ENCODE results near the gene C16orf74. TPM values are rescaled to one million over a fixed set of nuclear protein-coding genes. Genes with fewer than 3 reads are reported as not detected.
A peak's percentile ranks its signal among the peaks of the same experiment; 100 is the strongest.

The C16orf74 gene
- total RNA-seq, 4 donors from 2014 or later = 1.3 TPM; not detected in 3

DNA sequence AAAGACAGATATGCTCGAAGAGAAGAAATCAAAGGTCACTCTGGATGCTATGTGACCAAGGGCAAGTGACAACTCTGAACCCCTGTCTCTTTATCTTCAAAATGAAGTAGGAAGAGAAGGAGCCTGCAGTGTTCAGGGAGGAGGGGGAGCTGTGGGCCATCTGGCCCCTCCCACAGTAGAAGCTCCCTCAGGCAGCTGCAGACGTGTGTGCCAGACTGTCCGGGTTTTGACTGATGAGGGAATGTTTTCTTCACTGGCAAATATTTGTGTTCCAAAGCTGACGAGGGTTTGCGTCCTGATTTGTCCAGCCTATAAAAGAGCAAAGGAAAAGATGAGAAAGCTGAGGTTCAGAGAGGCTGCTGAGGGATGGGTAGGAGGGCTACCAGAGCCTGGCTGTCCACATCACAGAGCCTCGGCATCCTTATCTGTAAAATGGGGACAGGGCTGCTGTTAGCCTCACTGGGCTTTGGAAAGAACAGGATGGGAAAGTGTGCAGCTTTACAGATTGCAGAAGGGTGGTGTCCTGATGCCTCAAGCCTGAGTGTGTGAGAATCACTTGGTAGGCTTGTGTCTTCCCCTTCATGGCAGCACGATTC, 60.3 kb downstream of the C16orf74 start:
- no peak for ATAC-seq
- TF ChIP-seq, protein P1, sequence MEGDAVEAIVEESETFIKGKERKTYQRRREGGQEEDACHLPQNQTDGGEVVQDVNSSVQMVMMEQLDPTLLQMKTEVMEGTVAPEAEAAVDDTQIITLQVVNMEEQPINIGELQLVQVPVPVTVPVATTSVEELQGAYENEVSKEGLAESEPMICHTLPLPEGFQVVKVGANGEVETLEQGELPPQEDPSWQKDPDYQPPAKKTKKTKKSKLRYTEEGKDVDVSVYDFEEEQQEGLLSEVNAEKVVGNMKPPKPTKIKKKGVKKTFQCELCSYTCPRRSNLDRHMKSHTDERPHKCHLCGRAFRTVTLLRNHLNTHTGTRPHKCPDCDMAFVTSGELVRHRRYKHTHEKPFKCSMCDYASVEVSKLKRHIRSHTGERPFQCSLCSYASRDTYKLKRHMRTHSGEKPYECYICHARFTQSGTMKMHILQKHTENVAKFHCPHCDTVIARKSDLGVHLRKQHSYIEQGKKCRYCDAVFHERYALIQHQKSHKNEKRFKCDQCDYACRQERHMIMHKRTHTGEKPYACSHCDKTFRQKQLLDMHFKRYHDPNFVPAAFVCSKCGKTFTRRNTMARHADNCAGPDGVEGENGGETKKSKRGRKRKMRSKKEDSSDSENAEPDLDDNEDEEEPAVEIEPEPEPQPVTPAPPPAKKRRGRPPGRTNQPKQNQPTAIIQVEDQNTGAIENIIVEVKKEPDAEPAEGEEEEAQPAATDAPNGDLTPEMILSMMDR (IDR thresholded peaks at IDR 0.05 in 4 of 5, conservative IDR thresholded peaks at IDR 0.05 in 1 of 5) = no peak
- no peak for TF ChIP-seq POLR2A (IDR thresholded peaks at IDR 0.05)
- intact Hi-C loops (cut with DNase I; ENCODE audit: low total_unique reads) = no loop called here
- DNase-seq = no peak
- H3K36me3 ChIP-seq = no peaks in the 10 kb centered on the region
- H3K4me3 ChIP-seq = no peak overlapping the region
- H3K27ac ChIP-seq = no peak overlapping the region
- H3K9me3 ChIP-seq = no peaks in the 10 kb centered on the region
- peaks cover 3 to 5% of the 10 kb centered on the region in 2 donors for H3K4me1 ChIP-seq
- H3K27me3 ChIP-seq = no peaks in the 10 kb centered on the region
- in situ Hi-C loops (cut with MboI; ENCODE audit: low sequenced_read_pairs in 4 of 4) = no loop called here

DNA sequence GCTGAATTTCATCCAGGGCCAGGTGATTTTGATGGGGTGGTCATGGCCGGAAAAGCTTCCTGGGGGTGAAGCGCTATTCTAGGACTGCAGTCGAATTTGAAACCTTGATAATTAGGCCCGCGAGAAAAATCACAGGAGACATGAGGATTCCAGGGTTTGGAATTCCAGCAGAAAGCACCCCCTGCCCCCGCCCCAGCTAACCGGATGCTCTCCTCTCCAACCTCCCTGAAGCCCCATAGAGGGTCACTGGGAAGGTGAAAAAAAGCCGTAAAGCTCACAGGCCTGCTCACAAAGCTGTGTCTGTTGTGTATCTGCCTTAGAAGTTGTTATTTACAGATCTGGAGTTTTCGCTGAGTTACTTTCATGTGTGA, 61.0 kb downstream of the C16orf74 start:
- ATAC-seq (no peak), DNase-seq (no peak)
- no peaks in the 10 kb centered on the region for H3K27me3 ChIP-seq
- no peak for TF ChIP-seq POLR2A (IDR thresholded peaks at IDR 0.05)
- TF ChIP-seq, protein P1 (IDR thresholded peaks at IDR 0.05 in 4 of 5, conservative IDR thresholded peaks at IDR 0.05 in 1 of 5) = no peak
- intact Hi-C loops (cut with DNase I; ENCODE audit: low total_unique reads) = no loop called here
- no peaks in the 10 kb centered on the region for H3K36me3 ChIP-seq
- H3K4me1 ChIP-seq = peaks cover 3 to 5% of the 10 kb centered on the region in 2 donors
- H3K27ac ChIP-seq = no peak overlapping the region
- H3K9me3 ChIP-seq = no peaks in the 10 kb centered on the region
- in situ Hi-C loops (cut with MboI; ENCODE audit: low sequenced_read_pairs in 4 of 4) = no loop called here
- no peak overlapping the region for H3K4me3 ChIP-seq

GRCh38 chr16:85689285-85689949, 61.5 kb downstream of the C16orf74 start:
- in situ Hi-C loops (cut with MboI; ENCODE audit: low sequenced_read_pairs in 4 of 4) = no loop called here

DNA sequence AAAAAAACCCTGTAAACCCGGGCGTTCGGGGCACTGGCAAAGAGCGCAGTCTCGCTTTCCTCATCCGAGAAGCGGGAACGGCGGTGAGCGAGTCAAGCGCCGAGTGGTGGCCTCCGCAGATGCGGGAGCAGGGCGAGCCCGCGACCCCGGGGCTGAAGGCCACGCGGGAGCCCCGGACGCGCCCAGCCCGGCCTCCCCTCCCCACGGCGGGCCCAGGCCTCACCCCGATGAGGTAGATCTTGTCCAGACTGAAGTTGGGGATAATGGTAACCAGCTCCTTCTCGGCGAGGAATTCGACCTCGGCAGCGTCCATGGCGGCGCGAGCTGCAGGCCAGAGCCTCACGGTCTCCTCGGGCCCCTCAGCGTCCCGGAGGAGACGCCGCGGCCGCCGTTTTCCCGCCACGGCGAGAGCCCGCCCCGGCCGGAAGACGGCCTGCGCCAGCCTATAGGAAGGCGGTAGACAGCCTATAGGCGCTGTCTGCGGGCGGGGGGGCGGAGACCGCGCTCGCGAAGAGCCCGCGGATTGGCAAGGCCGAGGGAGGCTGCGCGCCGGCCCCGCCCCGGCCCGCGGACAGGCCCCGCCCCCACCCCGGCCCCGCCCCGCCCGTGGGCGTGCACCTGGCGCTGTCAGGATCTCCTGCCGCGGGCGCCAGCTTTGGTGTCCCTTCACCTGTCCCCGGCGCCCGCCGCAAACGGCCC, 62.2 kb downstream of the C16orf74 start, which contains the start of gene GINS2:
Gene GINS2 (minus strand): TSS at position 369 of the 699 bp plus-strand sequence. CDS start 56 bp downstream, at position 313.
- intact Hi-C loops (cut with DNase I; ENCODE audit: low total_unique reads) = no loop called here
- peak; percentile 97 to 98 for ATAC-seq
- H3K27ac ChIP-seq = no peak within 1 kb of the TSS

More at GRCh38 chr16:85689285-85689949, 61.5 kb downstream of the C16orf74 start:
- H3K27ac ChIP-seq = no peak overlapping the region
- H3K36me3 ChIP-seq = no peaks in the 10 kb centered on the region
- no peak for TF ChIP-seq POLR2A (IDR thresholded peaks at IDR 0.05)
- TF ChIP-seq, protein P1 (IDR thresholded peaks at IDR 0.05 in 4 of 5, conservative IDR thresholded peaks at IDR 0.05 in 1 of 5) = no peak
- no peaks in the 10 kb centered on the region for H3K27me3 ChIP-seq
- H3K4me1 ChIP-seq = peaks cover 3 to 5% of the 10 kb centered on the region in 2 donors
- H3K9me3 ChIP-seq = no peaks in the 10 kb centered on the region
- ATAC-seq (no peak), DNase-seq (no peak)
- H3K4me3 ChIP-seq = peak overlapping the region; percentile 41 to 83 (median 56)
- intact Hi-C loops (cut with DNase I; ENCODE audit: low total_unique reads) = no loop called here

More for the DNA sequence above, 62.2 kb downstream of the C16orf74 start, which contains the start of gene GINS2:
- in situ Hi-C loops (cut with MboI; ENCODE audit: low sequenced_read_pairs in 4 of 4) = no loop called here
- Histone ChIP-seq H3K9me3 (no peaks in the 10 kb centered on the region), H3K27me3 (no peaks in the 10 kb centered on the region), H3K4me3 (peak within 1 kb of the TSS; percentile 62 to 83 (median 80)), H3K36me3 (no peaks in the 10 kb centered on the region), H3K4me1 (peaks cover 3 to 5% of the 10 kb centered on the region in 2 donors)
- peak; percentile 78 to 90 for DNase-seq
- TF ChIP-seq, protein P1 (IDR thresholded peaks at IDR 0.05 in 4 of 5, conservative IDR thresholded peaks at IDR 0.05 in 1 of 5) = no peak
- no peak for TF ChIP-seq POLR2A (IDR thresholded peaks at IDR 0.05)

Data from gastrocnemius medialis (tissue), 4 donors.